KBM-7 (cell line): ENCODE measurements around the gene ITGB7.

Source experiments
- DNase-seq: peaks from one replicate; pipeline ENCODE4 v3.0.0-alpha.2; 2015
- in situ Hi-C: fragments of 300-500 bp; cut with MboI; formaldehyde crosslinking; loops from 2 replicates; pipeline ENCODE4 v1.14.3; 2020; ENCODE audit warnings: low sequenced_read_pairs, low pct_unique_long_range_greater_than_20kb, mixed read lengths

The ITGB7 gene

GRCh38 chr12:53201639-53202038 is 5.4 kb downstream of the ITGB7 start:
- in situ Hi-C loops = no loop called here
- no peak for DNase-seq

GRCh38 chr12:53201177-53201541 is 5.9 kb downstream of the ITGB7 start:
- in situ Hi-C loops = no loop called here
- DNase-seq = no peak

- DNase-seq = peak; percentile 45
- in situ Hi-C loops = no loop called here
Measured at GRCh38 chr12:53200458-53201176, 6.4 kb downstream of the ITGB7 start.

GRCh38 chr12:53200107-53200457 is 7.0 kb downstream of the ITGB7 start:
- DNase-seq = no peak
- in situ Hi-C loops = no loop called here

- no peak for DNase-seq
- in situ Hi-C loops = no loop called here
Measured at GRCh38 chr12:53199700-53200099, 7.4 kb downstream of the ITGB7 start.

- DNase-seq = no peak
- in situ Hi-C loops = no loop called here
Measured at GRCh38 chr12:53198486-53199110, 8.5 kb downstream of the ITGB7 start.

GRCh38 chr12:53197011-53197640 is 9.9 kb downstream of the ITGB7 start:
- in situ Hi-C loops = no loop called here

GRCh38 chr12:53196486-53196885 is 10.6 kb downstream of the ITGB7 start:
- in situ Hi-C loops = no loop called here
- DNase-seq = no peak

More at GRCh38 chr12:53197011-53197640, 9.9 kb downstream of the ITGB7 start:
- DNase-seq = no peak

- in situ Hi-C loops = no loop called here
- DNase-seq = no peak
Measured at GRCh38 chr12:53195516-53196420, 11.3 kb downstream of the ITGB7 start.

- in situ Hi-C loops = no loop called here
- no peak for DNase-seq
Measured at GRCh38 chr12:53194973-53195372, 12.1 kb downstream of the ITGB7 start.

- in situ Hi-C loops = no loop called here
- DNase-seq = no peak
Measured at GRCh38 chr12:53193985-53194716, 12.9 kb downstream of the ITGB7 start.

- in situ Hi-C loops = no loop called here
- DNase-seq = no peak
Measured at GRCh38 chr12:53193040-53193439, 14.0 kb downstream of the ITGB7 start.

- no peak for DNase-seq
- in situ Hi-C loops = no loop called here
Measured at GRCh38 chr12:53192531-53193021, 14.5 kb downstream of the ITGB7 start.

- DNase-seq = no peak
- in situ Hi-C loops = no loop called here
Measured at GRCh38 chr12:53191885-53192530, 15.0 kb downstream of the ITGB7 start.

- DNase-seq = no peak
- in situ Hi-C loops = no loop called here
Measured at GRCh38 chr12:53191096-53191884, 15.8 kb downstream of the ITGB7 start.

- in situ Hi-C loops = no loop called here
- DNase-seq = no peak
Measured at GRCh38 chr12:53190108-53190729, 16.8 kb downstream of the ITGB7 start.

GRCh38 chr12:53187145-53187899 is 19.7 kb downstream of the ITGB7 start:
- no peak for DNase-seq
- in situ Hi-C loops = no loop called here
